ENCODE data around the gene TXLNB. TPM values are rescaled to one million over a fixed set of nuclear protein-coding genes. Genes with fewer than 3 reads are reported as not detected.
A peak's percentile ranks its signal among the peaks of the same experiment; 100 is the strongest.

The TXLNB gene
- total and polyA plus RNA-seq, 10 donors, result 1.2 to 6.6 (median 3.1) TPM

DNA sequence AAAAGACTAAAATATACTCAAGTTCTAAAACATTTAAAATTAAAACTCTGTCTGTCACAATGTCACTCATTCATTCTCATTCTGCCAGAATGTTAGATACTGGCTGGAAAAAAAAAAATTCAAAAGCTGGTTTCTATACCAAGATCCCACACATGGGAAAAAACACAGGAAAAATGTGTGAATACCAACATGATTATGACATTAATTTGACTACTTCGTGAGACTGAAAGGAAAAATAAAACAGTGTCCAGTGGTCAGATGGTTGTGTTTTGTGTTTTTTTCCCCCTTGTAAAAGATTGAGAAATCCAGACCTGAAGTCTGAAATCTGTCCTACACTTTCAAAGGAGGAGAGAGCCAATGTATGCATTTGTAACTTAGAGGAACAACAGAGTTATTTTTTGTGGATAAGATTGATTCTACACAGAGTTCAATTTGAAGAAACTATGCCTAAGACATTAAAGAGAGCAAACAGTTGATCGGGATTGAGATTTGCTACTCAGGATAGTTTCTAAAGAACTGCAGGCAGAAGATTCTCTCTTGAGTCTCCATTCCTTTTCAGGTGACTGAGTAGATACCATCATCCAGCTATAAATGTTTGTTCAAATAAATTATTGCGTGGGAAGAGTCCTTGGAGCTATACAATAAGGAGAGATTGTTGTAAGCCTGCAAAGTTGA is 39.2 kb upstream of the TXLNB start:
- Histone ChIP-seq H3K4me3 (no peak overlapping the region), H3K27me3 (replicated peaks in 1 of 7) (no peaks in the 10 kb centered on the region), H3K4me1 (peaks cover under 1 to 28% (median 10%) of the 10 kb centered on the region in 6 donors), H3K36me3 (no peaks in the 10 kb centered on the region), H3K9me3 (peaks cover 0 to 6% (median 0%) of the 10 kb centered on the region in 8 donors), H3K27ac (no peak overlapping the region)
- intact Hi-C loops (cut with DNase I; ENCODE audit: low total_unique reads), result no loop called here
- TF ChIP-seq POLR2A (IDR thresholded peaks at IDR 0.05) (no peak), POLR2AphosphoS5 (IDR thresholded peaks at IDR 0.05) (no peak)
- TF ChIP-seq, protein P1, sequence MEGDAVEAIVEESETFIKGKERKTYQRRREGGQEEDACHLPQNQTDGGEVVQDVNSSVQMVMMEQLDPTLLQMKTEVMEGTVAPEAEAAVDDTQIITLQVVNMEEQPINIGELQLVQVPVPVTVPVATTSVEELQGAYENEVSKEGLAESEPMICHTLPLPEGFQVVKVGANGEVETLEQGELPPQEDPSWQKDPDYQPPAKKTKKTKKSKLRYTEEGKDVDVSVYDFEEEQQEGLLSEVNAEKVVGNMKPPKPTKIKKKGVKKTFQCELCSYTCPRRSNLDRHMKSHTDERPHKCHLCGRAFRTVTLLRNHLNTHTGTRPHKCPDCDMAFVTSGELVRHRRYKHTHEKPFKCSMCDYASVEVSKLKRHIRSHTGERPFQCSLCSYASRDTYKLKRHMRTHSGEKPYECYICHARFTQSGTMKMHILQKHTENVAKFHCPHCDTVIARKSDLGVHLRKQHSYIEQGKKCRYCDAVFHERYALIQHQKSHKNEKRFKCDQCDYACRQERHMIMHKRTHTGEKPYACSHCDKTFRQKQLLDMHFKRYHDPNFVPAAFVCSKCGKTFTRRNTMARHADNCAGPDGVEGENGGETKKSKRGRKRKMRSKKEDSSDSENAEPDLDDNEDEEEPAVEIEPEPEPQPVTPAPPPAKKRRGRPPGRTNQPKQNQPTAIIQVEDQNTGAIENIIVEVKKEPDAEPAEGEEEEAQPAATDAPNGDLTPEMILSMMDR (IDR thresholded peaks at IDR 0.05 in 8 of 11, conservative IDR thresholded peaks at IDR 0.05 in 3 of 11), result no peak
- no peak for DNase-seq
- 69 to 81% (median 71%) methylated on average over 3 of the region's 3 CpGs for WGBS, 5 donors

GRCh38 chr6:139330306-139330705 is 38.5 kb upstream of the TXLNB start:
- peaks cover 5 to 28% (median 14%) of the 10 kb centered on the region in 6 donors for H3K4me1 ChIP-seq
- intact Hi-C loops (cut with DNase I; ENCODE audit: low total_unique reads), result no loop called here
- TF ChIP-seq, protein P1 (IDR thresholded peaks at IDR 0.05 in 8 of 11, conservative IDR thresholded peaks at IDR 0.05 in 3 of 11), result no peak
- TF ChIP-seq POLR2AphosphoS5 (IDR thresholded peaks at IDR 0.05) (no peak), POLR2A (IDR thresholded peaks at IDR 0.05) (no peak)

DNA sequence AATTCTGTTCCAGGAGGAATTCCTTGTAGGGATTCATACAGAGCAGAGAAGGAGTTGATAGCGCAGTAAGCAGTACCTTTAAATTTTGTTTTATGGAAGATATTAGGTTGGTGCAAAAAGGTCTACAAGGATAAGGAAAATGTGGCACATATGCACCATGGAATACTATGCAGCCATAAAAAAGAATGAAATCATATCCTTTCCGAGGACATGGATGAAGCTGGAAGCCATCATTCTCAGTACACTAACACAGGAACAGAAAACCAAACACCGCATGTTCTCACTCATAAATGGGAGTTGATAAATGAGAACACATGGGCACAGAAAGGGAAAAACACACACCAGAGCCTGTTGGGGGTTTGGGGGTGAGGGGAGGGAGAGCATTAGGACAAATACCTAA is 37.4 kb upstream of the TXLNB start:
- Histone ChIP-seq H3K9me3 (peaks cover 0 to 6% (median 0%) of the 10 kb centered on the region in 8 donors), H3K27me3 (replicated peaks in 1 of 7) (no peaks in the 10 kb centered on the region), H3K4me1 (peaks cover 16 to 30% (median 22%) of the 10 kb centered on the region in 6 donors), H3K27ac (no peak overlapping the region), H3K36me3 (no peaks in the 10 kb centered on the region), H3K4me3 (no peak overlapping the region)
- WGBS, 5 donors, result 95 to 99% (median 99%) methylated on average over 3 of the region's 3 CpGs
- intact Hi-C loops (cut with DNase I; ENCODE audit: low total_unique reads), result no loop called here
- TF ChIP-seq POLR2AphosphoS5 (IDR thresholded peaks at IDR 0.05), result no peak
- DNase-seq, result no peak

More at GRCh38 chr6:139330306-139330705, 38.5 kb upstream of the TXLNB start:
- no peaks in the 10 kb centered on the region for H3K27me3 ChIP-seq (replicated peaks in 1 of 7)
- H3K9me3 ChIP-seq, result peaks cover 0 to 6% (median 0%) of the 10 kb centered on the region in 8 donors
- no peaks in the 10 kb centered on the region for H3K36me3 ChIP-seq
- WGBS, 5 donors, result 78 to 88% (median 84%) methylated on average over 5 of the region's 5 CpGs
- H3K4me3 ChIP-seq, result no peak overlapping the region
- no peak overlapping the region for H3K27ac ChIP-seq
- DNase-seq, result no peak

- peaks cover 0 to 6% (median 0%) of the 10 kb centered on the region in 8 donors for H3K9me3 ChIP-seq
- no peak overlapping the region for H3K4me3 ChIP-seq
- H3K27ac ChIP-seq, result peak overlapping the region in 2 of 8 donors; percentile 87 to 93
- H3K27me3 ChIP-seq (replicated peaks in 1 of 7), result no peaks in the 10 kb centered on the region
- DNase-seq, result no peak
- peaks cover 18 to 46% (median 36%) of the 10 kb centered on the region in 6 donors for H3K4me1 ChIP-seq
- no peak for TF ChIP-seq POLR2A (IDR thresholded peaks at IDR 0.05)
- TF ChIP-seq, protein P1 (IDR thresholded peaks at IDR 0.05 in 8 of 11, conservative IDR thresholded peaks at IDR 0.05 in 3 of 11), result no peak
- no peak for TF ChIP-seq POLR2AphosphoS5 (IDR thresholded peaks at IDR 0.05)
- intact Hi-C loops (cut with DNase I; ENCODE audit: low total_unique reads), result no loop called here
- 70 to 86% (median 79%) methylated on average over 5 of the region's 5 CpGs for WGBS, 5 donors
- no peaks in the 10 kb centered on the region for H3K36me3 ChIP-seq
These were observed 35.2 kb upstream of the TXLNB start for GRCh38 chr6:139327038-139327437.

Data from spleen (tissue), 11 donors.